ENCODE measurements around the gene LAMTOR4.

LAMTOR4 gene

DNA sequence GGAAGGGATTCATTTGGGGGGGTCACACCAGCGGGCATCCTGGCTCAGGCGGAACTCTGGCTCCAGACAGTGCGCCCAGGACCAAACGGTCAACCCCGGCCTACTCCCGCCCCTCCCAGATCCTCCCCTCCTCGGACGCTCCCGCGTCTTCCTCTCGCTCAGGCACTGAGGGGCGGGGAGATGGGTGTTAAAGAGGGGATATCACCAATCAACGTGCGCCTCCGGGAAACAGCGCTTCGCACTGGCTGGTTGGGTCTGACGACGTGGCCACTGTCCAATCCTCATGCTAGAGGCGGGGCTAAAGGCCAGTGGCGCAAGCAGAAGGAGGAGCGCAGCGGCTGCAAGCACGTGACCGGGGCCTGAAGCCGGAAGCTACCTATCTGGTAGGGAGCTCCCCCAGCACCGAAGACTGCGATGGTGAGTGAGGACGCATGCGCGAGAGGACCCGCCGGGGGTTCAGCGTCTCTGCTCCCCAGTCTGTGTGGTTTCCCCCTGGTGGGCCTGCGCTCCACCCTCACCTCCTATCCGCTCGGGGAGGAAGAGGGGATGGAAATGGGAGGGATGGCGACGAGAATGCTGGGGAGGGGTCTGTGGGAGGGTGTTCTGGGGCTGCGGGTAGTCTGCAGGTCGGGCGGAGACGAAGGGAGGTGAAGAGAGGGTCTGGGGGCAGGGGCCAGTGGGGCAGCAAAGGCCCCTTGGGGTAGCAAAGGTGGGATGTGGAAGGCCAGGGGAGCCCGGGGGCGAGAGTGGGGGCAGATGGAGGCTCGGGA is at the start of gene LAMTOR4:
LAMTOR4 (plus strand) TSS at position 360 of the 770 bp plus-strand sequence; CDS start at position 415, 55 bp downstream.
- DNase-seq: peak; percentile 99

DNA sequence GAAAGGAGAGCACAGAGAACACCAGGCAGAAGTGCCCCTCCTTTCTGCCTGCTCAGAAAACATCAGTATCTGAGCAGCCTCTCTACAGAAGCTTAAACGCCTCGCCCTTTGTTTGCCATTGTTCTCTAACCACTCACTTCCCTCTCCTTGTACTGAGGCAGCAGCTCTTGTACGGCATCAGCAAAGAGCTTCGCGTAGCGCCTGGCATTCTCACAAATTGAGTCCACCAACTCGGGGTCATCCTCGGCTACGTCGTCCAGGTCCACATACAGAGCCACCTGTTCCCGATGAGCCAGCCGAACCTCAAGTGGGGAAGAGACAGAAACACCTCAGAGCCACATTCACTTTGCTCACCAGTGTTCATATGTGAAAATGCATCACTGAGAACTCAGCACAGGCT is 49.3 kb upstream of the LAMTOR4 start:
- DNase-seq: no peak

DNA sequence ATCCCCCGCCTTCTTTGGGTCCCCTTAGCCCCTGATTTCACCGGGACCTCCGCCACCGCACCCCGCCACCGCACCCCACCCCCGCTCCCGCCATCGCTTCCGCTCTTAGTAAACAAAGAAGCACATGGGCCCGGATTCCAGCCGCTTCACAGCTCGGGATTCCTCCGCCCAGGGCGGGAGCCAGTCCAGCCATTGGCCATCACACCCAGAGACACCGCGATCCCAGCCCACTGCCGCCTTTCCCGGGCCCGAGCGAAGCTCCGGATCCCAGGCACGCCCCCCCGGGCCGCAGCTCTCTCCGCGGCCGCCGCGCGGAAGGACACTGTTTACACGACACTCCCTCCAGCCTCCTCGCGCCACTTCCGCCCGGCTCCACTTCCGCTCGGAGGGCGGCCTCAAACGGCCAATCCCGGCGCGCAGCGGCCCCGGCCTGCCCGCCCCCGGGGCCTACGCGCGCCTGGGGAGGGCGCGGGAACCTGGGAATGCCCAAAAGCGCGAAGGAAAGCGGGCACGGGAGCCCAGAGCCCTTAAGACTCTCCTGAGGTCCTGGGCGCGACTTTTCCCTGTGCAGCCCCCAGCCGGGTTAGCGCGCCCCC is 48.2 kb upstream of the LAMTOR4 start:
- peak; percentile 87 for DNase-seq

DNA sequence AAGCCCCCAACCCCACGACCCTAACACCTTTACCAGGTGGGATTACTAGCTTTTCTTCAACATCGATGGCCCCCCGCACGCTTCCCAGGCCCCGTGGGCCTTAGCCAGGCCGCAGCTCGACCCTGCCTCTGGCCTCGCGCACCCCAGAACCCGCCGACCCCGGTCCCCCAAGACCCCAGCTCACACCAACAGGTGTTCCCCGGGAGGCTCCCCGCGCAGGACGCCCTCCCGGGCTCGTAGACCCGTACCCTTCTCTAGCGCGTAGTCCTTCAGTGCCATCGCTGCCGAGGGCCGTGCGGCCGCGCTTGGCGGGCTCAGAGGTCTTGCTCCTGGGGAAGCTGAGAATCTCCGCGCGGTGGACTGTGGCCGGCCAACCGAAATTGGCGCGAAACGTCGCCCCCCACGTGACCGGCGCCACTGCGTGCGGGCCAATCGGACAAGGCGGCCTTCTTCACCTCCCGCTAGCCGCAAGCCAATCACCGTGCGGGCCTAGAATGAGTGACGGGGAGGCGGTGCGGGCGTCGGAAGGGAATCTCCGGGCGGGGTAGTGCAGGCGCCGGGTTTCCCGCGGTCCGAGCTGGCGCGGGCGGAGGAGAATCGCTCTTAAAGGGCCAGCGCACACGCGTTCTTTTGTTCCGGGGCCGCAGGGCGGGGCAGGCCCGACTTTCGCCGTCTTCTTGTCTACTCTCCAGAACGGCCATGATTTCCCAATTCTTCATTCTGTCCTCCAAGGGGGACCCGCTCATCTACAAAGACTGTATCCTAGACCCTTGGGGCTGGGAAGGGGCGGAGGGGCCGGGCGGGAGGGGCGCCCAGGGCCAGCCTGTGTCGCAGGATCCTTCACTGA is 47.5 kb upstream of the LAMTOR4 start, which contains the start of the genes AP4M1 and MCM7:
AP4M1 (plus strand) TSS at position 628 of the 847 bp plus-strand sequence; CDS start at position 700, 72 bp downstream.
MCM7 (minus strand) TSS at position 382 of the 847 bp plus-strand sequence; CDS start at position 279, 103 bp downstream.
- peak; percentile 99 for DNase-seq

DNA sequence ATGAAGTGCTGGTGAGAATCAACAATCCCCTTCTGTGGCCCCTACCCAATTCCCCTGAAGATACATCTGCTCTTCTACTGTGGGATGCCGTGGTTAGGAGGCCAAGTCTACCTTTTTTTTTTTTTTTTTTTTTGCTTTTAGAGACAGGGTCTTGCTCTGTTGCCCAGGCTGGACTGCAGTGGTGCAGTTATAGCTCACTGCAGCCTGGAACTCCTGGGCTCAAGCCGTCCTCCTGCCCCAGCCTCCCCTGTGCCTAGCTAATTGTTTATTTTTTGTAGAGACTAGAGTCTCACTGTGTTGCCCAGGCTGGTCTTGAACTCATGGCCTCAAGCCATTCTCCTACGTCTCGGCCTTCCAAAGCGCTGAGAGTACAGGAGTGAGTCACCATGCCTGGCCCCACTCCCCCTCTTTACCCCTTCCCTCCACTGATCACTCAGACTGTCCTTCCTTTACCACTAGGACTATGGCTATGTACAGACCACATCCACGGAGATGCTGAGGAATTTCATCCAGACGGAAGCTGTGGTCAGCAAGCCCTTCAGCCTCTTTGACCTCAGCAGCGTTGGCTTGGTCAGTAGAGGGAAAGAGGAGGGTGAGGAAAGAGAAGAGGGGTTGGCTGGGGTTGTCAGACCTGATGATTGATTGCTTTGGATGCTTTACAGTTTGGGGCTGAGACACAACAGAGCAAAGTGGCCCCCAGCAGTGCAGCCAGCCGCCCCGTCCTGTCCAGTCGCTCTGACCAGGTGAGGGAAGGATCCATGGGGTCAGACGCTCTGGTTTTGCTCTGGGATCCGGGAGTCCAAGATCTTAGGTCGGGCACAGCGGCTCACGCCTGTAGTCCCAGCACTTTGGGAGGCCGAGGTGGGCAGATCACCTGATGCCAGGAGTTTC is 45.5 kb upstream of the LAMTOR4 start:
- no peak for DNase-seq

DNA sequence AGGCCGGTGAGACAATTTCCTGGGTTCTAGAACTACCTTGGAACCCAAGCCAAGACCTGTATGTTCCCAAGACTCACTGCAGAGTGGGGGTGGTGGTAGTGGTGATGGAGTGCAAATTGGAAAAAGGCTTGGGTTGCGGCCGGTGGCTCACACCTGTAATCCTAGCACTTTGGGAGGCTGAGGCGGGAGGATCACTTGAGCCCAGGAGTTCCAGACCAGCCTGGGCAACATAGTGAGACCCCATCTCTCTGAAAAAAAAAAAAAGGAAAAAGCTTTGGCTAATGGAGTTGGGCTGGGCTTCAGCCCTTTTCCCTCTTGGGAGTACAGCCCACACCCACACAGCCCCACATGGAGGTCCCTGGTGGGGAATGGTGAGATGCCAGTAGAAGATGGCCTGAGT is 43.2 kb upstream of the LAMTOR4 start:
- DNase-seq: no peak

DNA sequence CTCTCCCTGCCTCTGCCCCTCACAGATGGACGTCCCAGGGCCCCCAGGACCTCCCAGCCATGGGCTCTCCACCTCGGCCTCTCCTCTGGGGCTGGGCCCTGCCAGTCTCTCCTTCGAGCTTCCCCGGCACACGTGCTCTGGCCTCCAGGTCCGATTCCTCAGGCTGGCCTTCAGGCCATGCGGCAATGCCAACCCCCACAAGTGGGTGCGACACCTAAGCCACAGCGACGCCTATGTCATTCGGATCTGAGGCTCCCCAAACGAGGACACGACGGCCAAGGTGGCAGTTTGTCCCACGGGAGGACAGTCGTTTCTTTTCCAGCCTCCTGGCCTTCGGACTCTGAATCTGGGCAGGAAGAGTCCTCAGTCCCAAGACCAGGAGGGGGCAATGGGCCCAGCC is 42.1 kb upstream of the LAMTOR4 start:
- no peak for DNase-seq

DNA sequence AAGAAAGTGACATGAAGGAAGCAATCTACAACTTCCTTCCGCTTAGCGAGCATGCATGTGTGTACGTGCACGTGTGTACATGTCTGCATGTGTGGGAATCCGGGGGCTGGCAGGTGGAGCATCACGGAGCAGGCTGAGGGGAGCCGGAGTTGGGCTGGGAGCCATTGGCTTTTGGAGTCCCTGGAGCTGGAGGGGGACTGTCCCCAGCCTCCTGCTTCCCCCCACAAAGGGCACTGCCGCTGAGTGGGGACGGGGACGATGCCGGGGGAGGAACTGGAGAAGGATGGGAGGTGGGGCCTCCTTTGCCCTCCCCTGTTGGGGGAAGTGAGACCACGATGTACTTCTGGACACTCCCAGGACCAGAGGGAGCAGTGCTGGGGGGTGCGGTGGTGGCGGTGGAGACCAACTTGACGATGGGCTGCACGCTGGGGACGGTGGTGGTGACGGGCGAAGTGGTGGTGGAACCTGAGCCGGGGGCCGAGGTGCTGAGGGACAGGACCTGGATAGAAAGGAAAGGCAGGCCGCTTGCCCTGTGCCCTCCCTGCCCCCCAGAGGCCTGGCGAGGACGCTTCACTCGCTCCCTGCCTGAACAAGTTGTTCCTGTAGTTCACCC is 41.5 kb upstream of the LAMTOR4 start:
- no peak for DNase-seq

DNA sequence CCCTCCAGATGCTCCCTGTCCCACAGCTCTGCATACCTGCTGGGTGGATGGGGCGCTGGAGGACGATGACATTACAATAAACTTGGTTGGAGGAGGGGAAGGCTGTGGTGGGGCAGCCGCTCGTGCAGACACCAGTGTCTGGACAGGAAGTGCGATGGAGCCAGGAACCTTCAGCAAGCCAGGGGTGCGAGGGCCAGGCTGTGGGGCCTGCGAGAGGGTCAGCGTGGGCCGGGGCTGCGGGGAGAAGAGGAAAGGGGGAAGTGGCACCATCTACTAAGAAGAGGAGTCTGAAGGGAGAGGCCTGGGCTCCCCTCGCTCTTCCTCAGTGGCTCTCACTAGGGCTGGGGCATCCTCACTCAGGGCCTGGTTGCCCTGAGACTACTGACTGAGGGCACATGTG is 40.8 kb upstream of the LAMTOR4 start:
- DNase-seq: no peak

DNA sequence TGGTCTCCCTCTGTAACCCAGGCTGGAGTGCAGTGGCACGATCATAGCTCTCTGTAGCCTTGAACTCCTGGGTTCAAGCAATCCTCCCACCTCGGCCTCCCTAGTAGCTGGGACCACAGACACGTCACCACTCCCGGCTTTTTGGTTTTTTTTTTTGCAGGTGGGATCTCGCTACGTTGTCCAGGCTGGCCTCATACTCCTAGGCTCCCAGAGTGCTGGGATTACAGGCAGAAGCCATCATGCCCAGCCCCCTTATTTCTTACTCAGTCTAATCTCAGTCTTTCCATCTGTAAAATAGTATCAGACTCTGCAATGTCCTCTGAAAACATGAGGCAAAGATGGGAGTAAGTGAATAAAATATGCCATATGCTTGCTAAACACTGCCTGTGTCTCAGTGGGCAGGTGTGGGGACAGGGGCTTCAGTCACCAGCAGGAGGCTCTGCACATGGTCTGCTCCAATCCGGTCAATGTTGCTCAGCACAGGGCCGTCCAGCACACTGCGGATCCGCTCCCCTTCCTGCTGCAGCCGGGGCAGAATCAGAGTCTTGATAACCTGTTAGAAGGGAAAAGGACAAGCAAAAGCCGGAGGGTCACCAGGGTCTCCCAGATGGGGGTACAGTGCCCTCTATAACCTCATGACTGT is 39.1 kb upstream of the LAMTOR4 start:
- no peak for DNase-seq

DNA sequence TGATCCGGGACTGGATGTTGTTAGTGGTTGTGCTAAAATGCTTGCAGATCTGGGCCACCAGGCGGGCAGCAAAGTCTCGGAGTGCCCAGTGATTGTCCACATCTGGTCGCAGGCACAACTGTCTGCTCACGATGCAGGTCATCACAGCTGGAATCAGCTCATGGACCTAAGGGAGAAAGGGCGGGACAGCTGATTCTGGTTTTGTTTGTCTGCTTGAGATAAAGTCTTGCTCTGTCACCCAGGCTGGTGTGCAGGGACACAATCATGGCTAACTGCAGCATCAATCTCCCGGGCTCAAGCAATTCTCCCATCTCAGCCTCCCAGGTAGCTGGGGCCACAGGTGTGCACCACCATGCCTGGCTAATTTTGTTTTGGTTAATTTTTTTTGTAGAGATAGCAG is 37.6 kb upstream of the LAMTOR4 start:
- no peak for DNase-seq

DNA sequence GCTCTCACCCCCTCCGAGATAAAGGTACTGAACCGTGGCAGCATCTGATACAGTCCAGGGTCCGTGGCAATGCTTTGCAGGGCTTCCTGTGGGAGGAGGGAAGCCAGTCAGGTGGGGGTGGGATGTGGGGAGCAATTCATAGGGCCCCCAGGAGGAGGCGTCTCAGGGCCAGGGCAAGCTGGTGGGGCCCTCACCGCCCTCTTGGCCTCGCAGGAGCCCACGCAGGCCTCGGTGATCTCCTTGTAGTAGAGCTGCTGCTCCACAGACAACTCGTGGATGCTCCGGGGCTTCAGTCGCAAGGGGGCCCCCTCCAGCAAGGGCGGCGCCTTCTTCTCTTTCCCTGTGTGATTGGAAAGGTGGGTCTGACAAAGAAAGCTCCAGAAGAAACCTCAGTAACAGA is 36.8 kb upstream of the LAMTOR4 start:
- DNase-seq: no peak

DNA sequence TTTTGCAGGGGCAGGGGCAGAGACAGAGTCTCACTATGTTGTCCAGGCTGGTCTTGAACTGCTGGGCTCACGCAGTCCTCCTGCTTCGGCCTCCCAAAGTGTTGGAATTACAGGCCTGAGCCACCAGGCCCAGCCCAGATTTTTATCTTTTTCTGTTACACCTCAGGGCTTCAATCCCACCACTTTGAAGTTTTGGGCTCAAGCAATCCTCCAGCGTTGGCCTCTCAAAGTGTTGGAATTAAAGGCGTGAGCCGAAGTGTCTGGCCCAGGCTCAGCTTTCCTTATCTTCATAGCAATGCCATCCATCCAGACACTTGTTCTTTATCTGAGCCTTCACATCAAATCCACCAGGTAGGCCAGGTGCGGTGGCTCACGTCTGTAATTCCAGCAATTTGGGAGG is 33.7 kb upstream of the LAMTOR4 start:
- DNase-seq: no peak

DNA sequence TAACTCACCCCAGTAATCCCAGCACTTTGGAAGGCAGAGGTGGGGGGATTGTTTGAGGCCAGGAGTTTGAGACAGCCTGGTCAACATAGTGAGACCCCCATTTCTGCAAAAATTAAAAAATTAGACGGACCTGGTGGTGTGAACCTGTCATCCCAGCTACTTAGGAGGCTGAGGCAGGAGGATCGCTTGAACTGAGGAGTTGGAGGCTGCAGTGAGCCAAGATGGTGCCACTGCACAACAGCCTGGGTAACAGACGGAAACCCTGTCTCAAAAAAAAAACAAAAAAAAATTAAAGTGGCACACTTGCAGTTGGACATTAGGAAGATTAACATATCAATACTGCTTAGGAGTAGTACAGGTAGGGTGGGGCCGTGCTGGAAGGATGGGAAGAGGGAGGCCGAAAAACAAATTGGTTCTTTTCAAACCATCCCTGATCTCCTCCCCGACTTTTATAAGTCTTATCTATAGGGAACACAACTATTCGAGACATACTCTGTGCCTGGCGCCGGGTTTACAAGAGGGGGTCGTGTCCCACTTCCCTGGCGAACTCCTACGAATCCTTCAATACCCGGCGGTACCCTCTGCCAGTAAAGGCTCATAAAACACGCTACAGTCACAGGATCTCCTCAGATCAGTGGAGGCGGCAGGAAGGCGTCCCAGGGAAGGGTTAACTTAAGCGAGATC is 30.2 kb upstream of the LAMTOR4 start:
- DNase-seq: no peak

DNA sequence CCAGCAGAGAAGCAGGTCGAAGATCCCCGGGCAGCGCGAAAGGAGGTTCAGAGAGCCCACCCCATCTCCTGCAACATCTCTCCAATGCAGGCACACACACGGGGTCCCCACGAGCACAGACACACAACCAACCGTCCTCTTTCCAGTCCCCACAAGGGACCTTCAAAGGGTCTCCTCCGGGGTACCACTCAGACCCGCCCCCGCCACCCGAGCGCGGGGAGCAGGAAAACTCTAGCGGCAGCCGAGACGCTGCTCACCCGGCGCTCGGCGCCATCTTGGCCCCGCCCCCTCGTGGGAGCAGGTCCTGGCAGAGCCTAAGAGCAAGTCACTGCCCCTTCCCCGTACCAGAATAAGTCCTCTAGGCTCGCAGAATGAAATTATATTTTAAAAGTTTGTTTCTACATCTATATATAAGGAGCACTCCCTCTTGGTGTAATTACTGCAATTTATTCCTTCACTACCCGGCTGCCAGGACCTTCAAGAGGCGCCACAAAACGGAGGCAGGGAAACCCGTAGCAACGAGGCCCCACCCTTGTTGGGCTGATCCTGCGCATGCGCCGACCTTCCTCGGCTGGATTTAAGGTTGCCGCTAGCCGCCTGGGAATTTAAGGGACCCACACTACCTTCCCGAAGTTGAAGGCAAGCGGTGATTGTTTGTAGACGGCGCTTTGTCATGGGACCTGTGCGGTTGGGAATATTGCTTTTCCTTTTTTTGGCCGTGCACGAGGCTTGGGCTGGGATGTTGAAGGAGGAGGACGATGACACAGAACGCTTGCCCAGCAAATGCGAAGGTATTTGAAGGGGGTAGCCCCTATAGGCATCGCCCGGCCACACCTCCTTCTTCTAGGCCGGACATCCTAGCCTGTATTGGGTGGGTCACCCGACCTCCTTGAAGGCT is 29.4 kb upstream of the LAMTOR4 start, which contains the start of the genes CNPY4 and TAF6:
CNPY4 (plus strand) TSS at position 563 of the 898 bp plus-strand sequence; CDS start at position 674, 111 bp downstream.
TAF6 (minus strand) TSS at position 287 of the 898 bp plus-strand sequence. CDS start 5,149 bp downstream, outside the sequence.
- peak; percentile 95 for DNase-seq

DNA sequence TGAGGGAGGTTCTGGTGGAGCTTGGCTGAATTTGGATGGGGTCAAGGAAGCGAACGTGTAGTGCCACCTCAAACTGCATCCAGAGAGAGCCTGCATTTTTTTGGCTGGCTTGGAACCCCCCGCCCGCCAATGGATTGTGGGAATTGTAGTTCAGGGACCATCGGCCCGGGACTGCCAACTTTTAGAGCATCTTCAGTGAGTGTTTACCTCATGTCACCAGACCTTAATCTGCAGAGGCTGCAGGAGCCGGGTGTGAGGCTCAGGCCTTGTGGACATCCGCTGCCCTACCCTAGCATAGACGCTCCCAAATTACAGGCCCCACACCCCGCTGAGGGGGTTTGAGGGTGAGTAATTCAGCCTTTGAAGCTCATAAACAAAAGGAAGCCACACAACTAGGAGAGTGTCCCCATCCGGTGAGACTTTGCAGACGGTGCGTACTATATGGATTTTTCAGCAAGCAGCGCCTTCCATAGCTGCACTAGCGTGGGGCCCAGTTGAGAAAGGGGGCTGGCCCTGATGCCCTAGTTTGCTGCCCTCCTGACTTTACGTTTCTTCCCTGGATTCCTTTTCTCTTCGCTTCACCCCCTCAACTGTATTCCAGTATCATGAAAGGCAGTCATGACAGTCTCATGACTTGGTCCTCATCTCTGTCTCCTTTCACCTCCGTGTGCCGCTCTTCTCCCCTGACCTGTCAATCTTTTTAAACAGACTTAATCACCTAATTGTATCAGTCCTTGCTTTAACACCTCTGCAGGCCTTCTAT is 28.6 kb upstream of the LAMTOR4 start:
- peak; percentile 75 for DNase-seq

DNA sequence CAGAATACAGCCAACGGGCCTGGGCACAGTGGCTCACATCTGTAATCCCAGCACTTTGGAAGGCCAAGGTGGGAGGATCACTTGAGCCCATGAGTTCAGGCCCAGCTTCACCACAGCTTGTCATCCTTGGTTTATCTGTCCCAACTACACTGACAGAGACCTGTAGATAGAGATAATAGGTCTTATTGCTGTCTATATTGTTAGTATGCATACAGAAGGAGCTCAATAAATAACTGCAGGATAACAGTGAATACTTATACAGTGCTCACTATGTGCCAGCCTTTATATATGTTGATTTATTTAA is 28.0 kb upstream of the LAMTOR4 start:
- DNase-seq: no peak

DNA sequence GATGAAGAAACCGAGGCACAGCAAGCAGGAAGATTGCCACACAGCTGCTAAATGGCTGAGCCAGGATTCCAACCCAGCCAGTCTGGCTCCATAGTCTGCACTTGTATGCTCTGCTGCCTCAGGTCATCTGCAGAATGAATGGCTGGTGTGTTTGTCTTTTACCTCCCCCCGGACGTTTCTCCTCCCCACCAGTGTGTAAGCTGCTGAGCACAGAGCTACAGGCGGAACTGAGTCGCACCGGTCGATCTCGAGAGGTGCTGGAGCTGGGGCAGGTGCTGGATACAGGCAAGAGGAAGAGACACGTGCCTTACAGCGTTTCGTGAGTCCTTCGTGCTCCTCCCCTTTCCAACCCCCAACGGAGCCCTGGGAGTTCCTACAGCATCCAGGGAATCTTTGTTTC is 26.7 kb upstream of the LAMTOR4 start:
- no peak for DNase-seq

DNA sequence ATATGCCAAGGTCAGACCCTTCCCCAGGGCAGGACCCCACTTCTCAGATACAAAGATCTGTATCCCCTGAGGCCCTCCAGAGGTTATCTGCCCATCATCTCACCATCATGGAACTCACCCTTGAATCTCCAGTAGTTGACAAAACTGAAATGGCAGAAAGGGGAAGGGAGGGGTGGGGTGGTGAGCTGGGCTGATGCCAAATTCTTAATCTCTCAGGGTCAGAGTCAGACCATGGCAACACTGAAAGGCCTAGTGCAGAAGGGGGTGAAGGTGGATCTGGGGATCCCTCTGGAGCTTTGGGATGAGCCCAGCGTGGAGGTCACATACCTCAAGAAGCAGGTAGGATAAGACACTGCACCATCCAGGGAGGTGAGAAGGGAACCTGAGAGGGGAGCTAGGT is 26.1 kb upstream of the LAMTOR4 start:
- no peak for DNase-seq
